ENCODE results near the gene HSD11B1. TPM values are rescaled to one million over a fixed set of nuclear protein-coding genes. Genes with fewer than 3 reads are reported as not detected.

HSD11B1 gene
- total RNA-seq, 2 donors from 2014 or later = 0.48 to 0.59 TPM

DNA sequence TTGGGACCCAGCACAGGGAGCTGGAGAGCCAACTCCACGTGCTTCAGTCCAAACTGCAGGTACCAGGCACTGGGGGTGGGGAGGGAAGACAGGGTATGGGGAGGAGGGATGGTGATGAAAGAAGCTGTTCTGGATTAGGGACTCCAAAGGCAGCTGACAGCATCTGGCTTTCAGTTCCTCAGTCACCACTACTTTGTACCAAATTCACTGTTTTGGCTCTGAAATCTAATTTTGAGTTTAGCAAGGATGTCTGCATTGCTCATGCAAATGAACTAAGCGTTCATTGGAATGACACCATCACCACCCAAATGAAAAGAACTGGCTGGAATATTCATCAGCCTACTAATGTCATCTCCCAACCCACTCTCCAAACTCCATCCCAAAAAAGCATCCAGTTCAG is 71.0 kb downstream of the HSD11B1 start:
- DNase-seq = no peak
- no peaks in the 10 kb centered on the region for H3K36me3 ChIP-seq
- H3K4me1 ChIP-seq = no peaks in the 10 kb centered on the region
- intact Hi-C loops (cut with DNase I) = no loop called here
- H3K9me3 ChIP-seq = no peaks in the 10 kb centered on the region
- H3K27me3 ChIP-seq = no peaks in the 10 kb centered on the region
- TF ChIP-seq, protein P1, sequence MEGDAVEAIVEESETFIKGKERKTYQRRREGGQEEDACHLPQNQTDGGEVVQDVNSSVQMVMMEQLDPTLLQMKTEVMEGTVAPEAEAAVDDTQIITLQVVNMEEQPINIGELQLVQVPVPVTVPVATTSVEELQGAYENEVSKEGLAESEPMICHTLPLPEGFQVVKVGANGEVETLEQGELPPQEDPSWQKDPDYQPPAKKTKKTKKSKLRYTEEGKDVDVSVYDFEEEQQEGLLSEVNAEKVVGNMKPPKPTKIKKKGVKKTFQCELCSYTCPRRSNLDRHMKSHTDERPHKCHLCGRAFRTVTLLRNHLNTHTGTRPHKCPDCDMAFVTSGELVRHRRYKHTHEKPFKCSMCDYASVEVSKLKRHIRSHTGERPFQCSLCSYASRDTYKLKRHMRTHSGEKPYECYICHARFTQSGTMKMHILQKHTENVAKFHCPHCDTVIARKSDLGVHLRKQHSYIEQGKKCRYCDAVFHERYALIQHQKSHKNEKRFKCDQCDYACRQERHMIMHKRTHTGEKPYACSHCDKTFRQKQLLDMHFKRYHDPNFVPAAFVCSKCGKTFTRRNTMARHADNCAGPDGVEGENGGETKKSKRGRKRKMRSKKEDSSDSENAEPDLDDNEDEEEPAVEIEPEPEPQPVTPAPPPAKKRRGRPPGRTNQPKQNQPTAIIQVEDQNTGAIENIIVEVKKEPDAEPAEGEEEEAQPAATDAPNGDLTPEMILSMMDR (IDR thresholded peaks at IDR 0.05) = no peak
- no peak overlapping the region for H3K4me3 ChIP-seq
- H3K9ac ChIP-seq (ENCODE audit: low read depth in 2 of 2, low read length in 2 of 2) = no peak overlapping the region
- H3K27ac ChIP-seq = no peak overlapping the region

DNA sequence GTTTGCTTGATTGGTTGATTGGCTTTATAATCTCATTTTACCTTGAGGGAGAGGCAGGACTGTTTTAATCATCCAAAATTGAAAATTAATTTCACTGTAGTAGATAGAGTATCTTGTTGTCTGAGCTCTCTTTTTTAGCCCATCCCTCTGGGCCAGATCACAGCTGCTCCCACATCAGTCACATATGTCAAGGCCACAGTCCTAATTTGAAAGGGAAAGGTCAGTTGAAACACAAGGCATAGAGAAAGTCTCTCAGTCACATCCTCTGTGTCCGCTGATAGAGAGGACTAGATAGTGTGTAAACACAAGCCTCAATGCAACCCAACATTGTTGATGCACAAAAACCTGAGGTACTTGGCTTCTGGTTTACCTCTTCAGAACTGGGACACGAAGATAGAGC is 72.9 kb downstream of the HSD11B1 start:
- TF ChIP-seq, protein P1 (IDR thresholded peaks at IDR 0.05) = no peak
- Histone ChIP-seq H3K9ac (ENCODE audit: low read depth in 2 of 2, low read length in 2 of 2) (no peak overlapping the region), H3K4me1 (no peaks in the 10 kb centered on the region), H3K36me3 (no peaks in the 10 kb centered on the region), H3K27me3 (no peaks in the 10 kb centered on the region), H3K4me3 (no peak overlapping the region), H3K27ac (no peak overlapping the region), H3K9me3 (no peaks in the 10 kb centered on the region)
- intact Hi-C loops (cut with DNase I) = no loop called here
- DNase-seq = no peak

DNA sequence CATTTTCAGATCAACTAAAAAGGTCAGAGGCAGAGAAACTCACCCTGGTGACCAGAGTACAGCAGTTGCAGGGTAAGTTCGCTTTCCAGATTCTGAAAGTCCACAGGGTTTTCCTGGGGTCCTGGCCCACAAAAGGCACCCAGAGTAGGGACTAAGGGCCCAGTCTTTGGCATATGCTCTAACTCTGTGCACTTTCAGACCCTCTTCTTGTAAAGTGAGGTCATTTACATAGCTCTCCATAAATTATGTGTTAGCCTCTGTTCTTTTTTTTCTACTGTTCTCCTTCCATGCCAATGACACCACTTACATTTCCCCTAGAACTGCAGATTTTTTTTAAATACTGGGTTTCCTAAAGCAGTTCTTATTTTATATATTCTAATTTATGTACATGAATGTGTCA is 73.5 kb downstream of the HSD11B1 start:
- no peak for DNase-seq
- no peaks in the 10 kb centered on the region for H3K4me1 ChIP-seq

DNA sequence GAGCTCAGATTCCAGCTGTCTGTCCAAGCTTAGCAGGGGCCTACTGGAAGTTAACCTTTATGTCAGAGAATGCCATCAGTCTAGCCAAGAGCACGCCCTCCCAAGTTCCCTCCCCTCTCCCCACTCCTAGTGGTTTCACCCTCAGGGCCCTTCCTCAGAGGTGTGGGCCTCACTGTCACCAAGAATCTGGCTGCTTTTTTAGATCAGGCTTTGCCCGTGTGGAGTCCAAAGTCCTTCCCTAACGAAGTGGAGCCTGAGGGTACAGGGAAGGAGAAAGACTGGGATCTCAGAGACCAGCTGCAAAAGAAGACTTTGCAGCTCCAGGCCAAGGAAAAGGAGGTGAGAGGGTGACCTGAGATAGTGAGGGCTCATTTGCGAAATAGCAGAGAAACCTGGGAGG is 75.6 kb downstream of the HSD11B1 start:
- no peaks in the 10 kb centered on the region for H3K36me3 ChIP-seq
- no peaks in the 10 kb centered on the region for H3K9me3 ChIP-seq
- no peak overlapping the region for H3K4me3 ChIP-seq
- H3K4me1 ChIP-seq = no peaks in the 10 kb centered on the region
- no peak for DNase-seq
- H3K9ac ChIP-seq (ENCODE audit: low read depth in 2 of 2, low read length in 2 of 2) = no peak overlapping the region
- TF ChIP-seq, protein P1 (IDR thresholded peaks at IDR 0.05) = no peak
- no peak overlapping the region for H3K27ac ChIP-seq
- H3K27me3 ChIP-seq = no peaks in the 10 kb centered on the region
- intact Hi-C loops (cut with DNase I) = no loop called here

More for the DNA sequence above, 73.5 kb downstream of the HSD11B1 start:
- no peaks in the 10 kb centered on the region for H3K9me3 ChIP-seq
- H3K27me3 ChIP-seq = no peaks in the 10 kb centered on the region
- intact Hi-C loops (cut with DNase I) = no loop called here
- TF ChIP-seq, protein P1 (IDR thresholded peaks at IDR 0.05) = no peak
- H3K27ac ChIP-seq = no peak overlapping the region
- H3K36me3 ChIP-seq = no peaks in the 10 kb centered on the region
- H3K9ac ChIP-seq (ENCODE audit: low read depth in 2 of 2, low read length in 2 of 2) = no peak overlapping the region
- H3K4me3 ChIP-seq = no peak overlapping the region

DNA sequence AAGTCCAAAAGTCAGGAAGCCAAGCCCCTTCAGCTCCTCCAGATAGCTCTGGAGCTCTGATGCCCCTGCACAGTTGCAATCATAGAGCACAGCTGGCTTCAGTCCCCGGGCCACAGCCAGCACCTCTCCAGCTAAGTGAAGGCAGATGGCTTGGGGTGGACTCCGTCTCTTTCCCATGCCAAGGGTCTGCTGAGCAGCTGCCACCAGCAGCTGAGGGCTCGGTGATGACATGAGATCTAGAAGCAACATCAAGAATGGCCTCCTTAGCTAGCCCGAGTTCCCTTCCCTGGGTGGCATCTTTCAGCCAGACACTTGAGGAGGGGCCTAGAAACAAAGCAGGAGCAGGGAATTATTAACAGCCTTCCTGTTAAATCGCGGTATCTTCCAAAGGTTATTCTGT is 78.7 kb downstream of the HSD11B1 start:
- no peak for DNase-seq
- no peak overlapping the region for H3K27ac ChIP-seq
- H3K9ac ChIP-seq (ENCODE audit: low read depth in 2 of 2, low read length in 2 of 2) = peak overlapping the region in 1 of 2 donors; percentile 90
- no peaks in the 10 kb centered on the region for H3K27me3 ChIP-seq
- peak overlapping the region; percentile 48 for H3K4me3 ChIP-seq
- H3K36me3 ChIP-seq = no peaks in the 10 kb centered on the region
- TF ChIP-seq, protein P1 (IDR thresholded peaks at IDR 0.05) = no peak
- intact Hi-C loops (cut with DNase I) = no loop called here
- peaks cover 3% of the 10 kb centered on the region for H3K4me1 ChIP-seq
- H3K9me3 ChIP-seq = no peaks in the 10 kb centered on the region

Other genes starting within 250 kb of the HSD11B1 start
- gene CAMK1G, start 121.1 kb upstream of the HSD11B1 start, total RNA-seq = under 1 TPM in 1 of 2 donors, not detected in 1; 0.21 TPM
- 100 to 1,000 TPM in 1 of 2 donors, 10 to 100 TPM in 1; 92.5 to 110 TPM for gene LAMB3, start 52.4 kb upstream of the HSD11B1 start, total RNA-seq
- 10 to 100 TPM; 24.3 to 24.7 TPM for gene G0S2, start 29.4 kb upstream of the HSD11B1 start, total RNA-seq
- 1 to 10 TPM; 2.0 to 3.2 TPM for gene TRAF3IP3, start 51.2 kb downstream of the HSD11B1 start, total RNA-seq
- gene C1orf74, start 79.7 kb downstream of the HSD11B1 start, total RNA-seq = 1 to 10 TPM; 2.2 to 2.9 TPM
- gene IRF6, start 101.3 kb downstream of the HSD11B1 start, total RNA-seq = 100 to 1,000 TPM in 1 of 2 donors, 10 to 100 TPM in 1; 87.5 to 133 TPM
- gene UTP25, start 123.1 kb downstream of the HSD11B1 start, total RNA-seq = 1 to 10 TPM; 5.2 to 6.4 TPM
- gene SYT14, start 233.4 kb downstream of the HSD11B1 start, total RNA-seq = under 1 TPM; 0.03 to 0.07 TPM